ENCODE results near the gene ENPP1. TPM values are rescaled to one million over a fixed set of nuclear protein-coding genes. Genes with fewer than 3 reads are reported as not detected.

Gene ENPP1
- total RNA-seq, 3 donors from 2014 or later (not counting 1 experiment from before 2014, with no cell fraction given): 0.45 to 0.85 (median 0.83) TPM

- H3K4me3 Mint-ChIP-seq: no peak overlapping the region
- TF ChIP-seq, protein P1, sequence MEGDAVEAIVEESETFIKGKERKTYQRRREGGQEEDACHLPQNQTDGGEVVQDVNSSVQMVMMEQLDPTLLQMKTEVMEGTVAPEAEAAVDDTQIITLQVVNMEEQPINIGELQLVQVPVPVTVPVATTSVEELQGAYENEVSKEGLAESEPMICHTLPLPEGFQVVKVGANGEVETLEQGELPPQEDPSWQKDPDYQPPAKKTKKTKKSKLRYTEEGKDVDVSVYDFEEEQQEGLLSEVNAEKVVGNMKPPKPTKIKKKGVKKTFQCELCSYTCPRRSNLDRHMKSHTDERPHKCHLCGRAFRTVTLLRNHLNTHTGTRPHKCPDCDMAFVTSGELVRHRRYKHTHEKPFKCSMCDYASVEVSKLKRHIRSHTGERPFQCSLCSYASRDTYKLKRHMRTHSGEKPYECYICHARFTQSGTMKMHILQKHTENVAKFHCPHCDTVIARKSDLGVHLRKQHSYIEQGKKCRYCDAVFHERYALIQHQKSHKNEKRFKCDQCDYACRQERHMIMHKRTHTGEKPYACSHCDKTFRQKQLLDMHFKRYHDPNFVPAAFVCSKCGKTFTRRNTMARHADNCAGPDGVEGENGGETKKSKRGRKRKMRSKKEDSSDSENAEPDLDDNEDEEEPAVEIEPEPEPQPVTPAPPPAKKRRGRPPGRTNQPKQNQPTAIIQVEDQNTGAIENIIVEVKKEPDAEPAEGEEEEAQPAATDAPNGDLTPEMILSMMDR (IDR thresholded peaks at IDR 0.05): no peak
- 83% methylated on average over 2 of the region's 2 CpGs for WGBS (ENCODE audit: insufficient coverage)
- Histone ChIP-seq H3K4me3 (ENCODE audit: low read length) (no peak overlapping the region), H3K27me3 (ENCODE audit: control insufficient read depth, insufficient read depth, low read length) (no peaks in the 10 kb centered on the region), H3K27ac (ENCODE audit: low read length) (no peak overlapping the region), H3K9me3 (ENCODE audit: control insufficient read depth, insufficient read depth, low read length) (no peaks in the 10 kb centered on the region), H3K36me3 (ENCODE audit: control insufficient read depth, insufficient read depth, low read length) (no peaks in the 10 kb centered on the region), H3K4me1 (ENCODE audit: control insufficient read depth, insufficient read depth, low read length) (no peaks in the 10 kb centered on the region)
- H3K27ac Mint-ChIP-seq: no peak overlapping the region
- no peaks in the 10 kb centered on the region for H3K4me1 Mint-ChIP-seq
- intact Hi-C loops (cut with micrococcal nuclease): no loop called here
- H3K9me3 Mint-ChIP-seq: no peaks in the 10 kb centered on the region
- H3K27me3 Mint-ChIP-seq (ENCODE audit: low read depth in 2 of 2): peaks cover 8 to 24% of the 10 kb centered on the region in 2 donors
- H3K36me3 Mint-ChIP-seq: no peaks in the 10 kb centered on the region
- no peak for DNase-seq
- no peak for ATAC-seq
Observed at GRCh38 chr6:131931063-131931750, 123.4 kb downstream of the ENPP1 start.

DNA sequence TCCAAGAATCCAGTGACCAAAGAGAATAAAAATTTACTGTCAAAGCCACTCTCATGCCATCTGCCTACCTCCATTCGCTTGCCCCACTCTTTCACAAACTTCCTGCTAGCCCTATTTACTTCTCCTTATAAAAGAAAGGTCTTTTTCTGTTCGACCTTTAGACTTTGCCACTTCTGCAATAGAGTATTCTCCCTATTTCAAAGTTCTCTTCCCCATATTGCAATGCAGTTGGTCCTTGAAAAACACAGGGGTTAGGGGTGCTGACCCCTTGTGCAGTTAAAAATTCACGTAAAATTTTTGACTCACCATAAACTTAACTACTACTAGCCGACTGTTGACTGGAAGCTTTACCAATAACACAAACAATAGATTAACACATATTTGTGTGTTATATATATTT is 128.3 kb downstream of the ENPP1 start:
- Histone ChIP-seq H3K4me3 (ENCODE audit: low read length) (no peak overlapping the region), H3K27me3 (ENCODE audit: control insufficient read depth, insufficient read depth, low read length) (no peaks in the 10 kb centered on the region), H3K4me1 (ENCODE audit: control insufficient read depth, insufficient read depth, low read length) (no peaks in the 10 kb centered on the region), H3K36me3 (ENCODE audit: control insufficient read depth, insufficient read depth, low read length) (no peaks in the 10 kb centered on the region), H3K27ac (ENCODE audit: low read length) (no peak overlapping the region), H3K9me3 (ENCODE audit: control insufficient read depth, insufficient read depth, low read length) (no peaks in the 10 kb centered on the region)
- intact Hi-C loops (cut with micrococcal nuclease): no loop called here
- Mint-ChIP-seq H3K9me3 (no peaks in the 10 kb centered on the region), H3K27me3 (ENCODE audit: low read depth in 2 of 2) (peaks cover 8 to 28% of the 10 kb centered on the region in 2 donors), H3K4me1 (no peaks in the 10 kb centered on the region), H3K36me3 (no peaks in the 10 kb centered on the region), H3K4me3 (no peak overlapping the region), H3K27ac (no peak overlapping the region)
- 85% methylated on average over 3 of the region's 4 CpGs for WGBS (ENCODE audit: insufficient coverage)
- TF ChIP-seq, protein P1 (IDR thresholded peaks at IDR 0.05): no peak
- ATAC-seq (no peak), DNase-seq (no peak)

DNA sequence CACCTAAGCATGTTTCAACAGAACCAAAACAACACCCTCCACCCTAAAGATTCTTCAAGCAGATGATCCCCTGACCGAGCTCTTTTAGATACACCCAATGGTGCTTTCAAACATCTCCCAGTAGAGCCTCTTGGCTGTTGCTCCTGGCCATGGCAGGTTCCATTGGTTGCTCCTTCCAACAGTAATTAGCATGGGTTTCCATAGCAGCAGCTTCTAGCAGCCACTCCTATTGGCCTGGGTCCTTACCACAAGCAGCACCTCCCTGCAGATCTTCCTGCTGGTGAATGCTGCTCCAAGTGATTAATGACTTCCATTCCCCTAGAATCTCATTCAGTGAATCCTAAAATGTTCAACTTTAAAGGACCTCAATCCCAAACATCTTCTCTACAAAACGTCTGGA is 129.4 kb downstream of the ENPP1 start:
- H3K4me3 Mint-ChIP-seq: no peak overlapping the region
- 45% methylated on average over 2 of the region's 2 CpGs for WGBS (ENCODE audit: insufficient coverage)
- TF ChIP-seq, protein P1 (IDR thresholded peaks at IDR 0.05): no peak
- Histone ChIP-seq H3K9me3 (ENCODE audit: control insufficient read depth, insufficient read depth, low read length) (no peaks in the 10 kb centered on the region), H3K4me3 (ENCODE audit: low read length) (no peak overlapping the region), H3K36me3 (ENCODE audit: control insufficient read depth, insufficient read depth, low read length) (no peaks in the 10 kb centered on the region), H3K4me1 (ENCODE audit: control insufficient read depth, insufficient read depth, low read length) (no peaks in the 10 kb centered on the region), H3K27me3 (ENCODE audit: control insufficient read depth, insufficient read depth, low read length) (no peaks in the 10 kb centered on the region), H3K27ac (ENCODE audit: low read length) (no peak overlapping the region)
- H3K9me3 Mint-ChIP-seq: no peaks in the 10 kb centered on the region
- H3K27ac Mint-ChIP-seq: no peak overlapping the region
- intact Hi-C loops (cut with micrococcal nuclease): no loop called here
- no peaks in the 10 kb centered on the region for H3K4me1 Mint-ChIP-seq
- H3K36me3 Mint-ChIP-seq: no peaks in the 10 kb centered on the region
- DNase-seq (no peak), ATAC-seq (no peak)
- peaks cover 5 to 20% of the 10 kb centered on the region in 2 donors for H3K27me3 Mint-ChIP-seq (ENCODE audit: low read depth in 2 of 2)

Measured in natural killer cell (primary cell).